CD4-positive, alpha-beta T cell (primary cell): ENCODE results near the gene CILP. TPM values are rescaled to one million over a fixed set of nuclear protein-coding genes. Genes with fewer than 3 reads are reported as not detected.

ENCODE experiments used
- ATAC-seq: fragments of 200-7000 bp; cut with Tn5 transposase; one replicate; pipeline ENCODE4 v1.10.0; 2022; ENCODE audit warnings: mild to moderate bottlenecking; ENCODE audit not compliant: poor library complexity
- CTCF ChIA-PET: fragments of 350-600 bp; sonication (Branson Sonifier 250); formaldehyde crosslinking; loops from one replicate; lab custom pipeline; 2021; ENCODE audit warnings: antibody characterized with exemption, inconsistent platforms; lab: Charles Lee
- POLR2A ChIA-PET: fragments of 350-600 bp; sonication (Branson Sonifier 250); formaldehyde crosslinking; loops from one replicate; lab custom pipeline; 2021; ENCODE audit warnings: antibody characterized with exemption, inconsistent platforms; lab: Charles Lee
- DNase-seq, 14 experiments: peaks; one replicate each; pipeline ENCODE4 v3.0.0-alpha.2; 2013 to 2020; ENCODE audit warnings: mixed read lengths in 2 of 14
- H3K27ac ChIP-seq, 2 donors: one replicate each; pipeline versions ENCODE4 v1.5.1 to v1.7.0; 2013; ENCODE audit warnings: low read length in 2 of 2, low read depth in 1 of 2, mild to moderate bottlenecking in 1 of 2
- H3K27me3 ChIP-seq, 2 experiments: 1 replicate in 1 of 2; 2 replicates in 1 of 2; pipeline versions ENCODE4 v1.6.1 to v1.7.0; 2013; ENCODE audit warnings: low read length in 2 of 2, control low read depth in 1 of 2, mild to moderate bottlenecking in 1 of 2, moderate library complexity in 1 of 2; ENCODE audit not compliant: insufficient read depth in 2 of 2, control insufficient read depth in 1 of 2
- H3K36me3 ChIP-seq: one replicate; pipeline ENCODE4 v1.6.1; 2013; ENCODE audit warnings: low read length, control low read depth; ENCODE audit not compliant: insufficient read depth
- H3K4me1 ChIP-seq: one replicate; pipeline ENCODE4 v1.6.1; 2013; ENCODE audit warnings: low read length, control low read depth; ENCODE audit not compliant: insufficient read depth
- H3K4me3 ChIP-seq: one replicate; pipeline ENCODE4 v1.5.1; 2013; ENCODE audit warnings: mild to moderate bottlenecking, low read length, moderate library complexity
- H3K9me3 ChIP-seq, 2 experiments: 1 replicate in 1 of 2; 2 replicates in 1 of 2; pipeline versions ENCODE4 v1.6.1 to v1.7.0; 2013; ENCODE audit warnings: low read length in 2 of 2, mild to moderate bottlenecking in 2 of 2, control low read depth in 1 of 2, moderate library complexity in 1 of 2; ENCODE audit not compliant: control insufficient read depth in 1 of 2, insufficient read depth in 1 of 2
- H3K27ac Mint-ChIP-seq: one replicate; pipeline ENCODE4 v1.8.0; 2020; ENCODE audit warnings: mixed read lengths
- H3K27me3 Mint-ChIP-seq: one replicate; pipeline ENCODE4 v1.8.0; 2021; ENCODE audit warnings: mixed read lengths
- H3K36me3 Mint-ChIP-seq: one replicate; pipeline ENCODE4 v1.8.0; 2021; ENCODE audit warnings: low read depth, mixed read lengths
- H3K4me1 Mint-ChIP-seq: one replicate; pipeline ENCODE4 v1.8.0; 2021; ENCODE audit warnings: low read depth, mixed read lengths
- H3K4me3 Mint-ChIP-seq: one replicate; pipeline ENCODE4 v1.8.0; 2020; ENCODE audit warnings: mild to moderate bottlenecking, mixed read lengths
- H3K9me3 Mint-ChIP-seq: one replicate; pipeline ENCODE4 v1.8.0; 2020; ENCODE audit warnings: mixed read lengths
- CTCF ChIP-seq: fragments of 200-600 bp; IDR thresholded peaks from one replicate; pipeline ENCODE4 v1.8.0; 2022; ENCODE audit warnings: antibody characterized with exemption, mild to moderate bottlenecking
- intact Hi-C, 2 experiments: fragments of 100-400 bp; cut with DNase I in 1 of 2; cut with micrococcal nuclease in 1 of 2; formaldehyde crosslinking; loops; one replicate each; pipeline versions ENCODE4 v1.15.1 to v1.9.0; 2023 to 2025; cut with DNase I, micrococcal nuclease
- total RNA-seq, 174 experiments: library from RNA in 2 of 174; stranded (reverse) in 2 of 174; gene quantifications; one replicate each; pipeline ENCODE4 v1.2.3 and lab custom pipeline; 2021 to 2026

The CILP gene
- total RNA-seq, 2 experiments from 2014 or later: 0.31 to 0.33 TPM

DNA sequence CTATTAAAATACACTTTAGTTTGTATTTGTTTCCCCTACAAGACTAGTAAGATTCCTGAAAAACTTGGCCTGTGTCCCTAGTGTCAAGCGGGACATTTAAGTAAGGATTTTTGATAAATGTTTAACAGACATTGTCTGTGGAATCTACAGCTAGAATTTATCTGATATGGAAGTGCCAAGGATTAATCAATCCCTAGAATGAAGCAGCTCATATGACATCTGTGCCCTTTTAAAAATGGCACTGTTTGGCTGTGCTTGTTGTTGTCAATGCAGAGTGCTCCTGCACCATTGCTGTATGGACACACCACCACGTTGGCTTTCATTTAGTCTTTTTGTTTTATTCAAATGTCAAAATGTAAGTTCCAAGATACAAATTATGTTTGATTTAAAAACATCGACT is 63.4 kb downstream of the CILP start:
- POLR2A ChIA-PET: no interaction called here
- Mint-ChIP-seq H3K9me3 (no peaks in the 10 kb centered on the region), H3K4me1 (no peaks in the 10 kb centered on the region), H3K36me3 (peaks cover 52% of the 10 kb centered on the region), H3K27me3 (no peaks in the 10 kb centered on the region), H3K4me3 (no peak overlapping the region), H3K27ac (peak overlapping the region; percentile 5)
- no peak for TF ChIP-seq CTCF
- DNase-seq (no peak), ATAC-seq (no peak)
- intact Hi-C loops: no loop called here
- Histone ChIP-seq H3K4me1 (no peaks in the 10 kb centered on the region), H3K36me3 (peaks cover 31% of the 10 kb centered on the region), H3K27me3 (no peaks in the 10 kb centered on the region), H3K9me3 (no peaks in the 10 kb centered on the region), H3K4me3 (no peak overlapping the region), H3K27ac (no peak overlapping the region)
- CTCF ChIA-PET: interaction anchor here (0.6 kb wide), 1 partner anchor 37 kb away, joined by 3 read pairs; no protein-coding TSS in a partner anchor

GRCh38 chr15:65146438-65146837 is 64.8 kb downstream of the CILP start:
- intact Hi-C loops: no loop called here
- ATAC-seq: no peak
- no peak overlapping the region for H3K4me3 Mint-ChIP-seq

More at GRCh38 chr15:65146438-65146837, 64.8 kb downstream of the CILP start:
- Mint-ChIP-seq H3K27me3 (no peaks in the 10 kb centered on the region), H3K27ac (no peak overlapping the region), H3K36me3 (peaks cover 39% of the 10 kb centered on the region), H3K4me1 (no peaks in the 10 kb centered on the region), H3K9me3 (no peaks in the 10 kb centered on the region)
- ChIA-PET CTCF (no interaction called here), POLR2A (no interaction called here)
- no peak for TF ChIP-seq CTCF
- no peak overlapping the region for H3K27ac ChIP-seq
- H3K4me1 ChIP-seq: no peaks in the 10 kb centered on the region
- no peaks in the 10 kb centered on the region for H3K9me3 ChIP-seq
- DNase-seq: no peak
- H3K36me3 ChIP-seq: peaks cover 23% of the 10 kb centered on the region
- no peaks in the 10 kb centered on the region for H3K27me3 ChIP-seq
- H3K4me3 ChIP-seq: no peak overlapping the region

Other genes starting within 250 kb of the CILP start
- 10 to 100 TPM; 29.4 to 32.7 TPM for gene SPG21, start 221.6 kb downstream of the CILP start, total RNA-seq
- 1 to 10 TPM; 3.4 to 5.8 TPM for gene MTFMT, start 181.8 kb downstream of the CILP start, total RNA-seq
- not detected for gene SLC51B, start 166.1 kb downstream of the CILP start, total RNA-seq
- gene RASL12, start 143.5 kb downstream of the CILP start, total RNA-seq: not detected
- not detected for gene KBTBD13, start 134.7 kb downstream of the CILP start, total RNA-seq
- 1 to 10 TPM; 7.2 TPM for gene UBAP1L, start 96.3 kb downstream of the CILP start, total RNA-seq
- gene PDCD7, start 77.7 kb downstream of the CILP start, total RNA-seq: 10 to 100 TPM; 15.6 to 17.7 TPM
- 10 to 100 TPM; 29.1 to 36.3 TPM for gene CLPX, start 26.1 kb downstream of the CILP start, total RNA-seq
- gene PARP16, start 75.4 kb upstream of the CILP start, total RNA-seq: 10 to 100 TPM; 11.3 to 12.9 TPM
- gene RNU5A-1, start 84.6 kb upstream of the CILP start, total RNA-seq: not detected
- 10 to 100 TPM; 23.7 to 34.8 TPM for gene RNU5B-1, start 93.2 kb upstream of the CILP start, total RNA-seq
- gene IGDCC3, start 166.5 kb upstream of the CILP start, total RNA-seq: not detected
- not detected for gene IGDCC4, start 211.5 kb upstream of the CILP start, total RNA-seq